GM18520 (cell line): ENCODE data around the gene PRKG1.
"Not testable (repeated sequence)": the region's sequence is repeated elsewhere in the genome, so short reads cannot be mapped to it uniquely, and the experiment has no call there.

Experiments used
- ATAC-seq: cut with Tn5 transposase; IDR thresholded peaks from one replicate; pipeline ENCODE4 v1.9.1; 2021; ENCODE audit not compliant: unreplicated experiment

Gene PRKG1

DNA sequence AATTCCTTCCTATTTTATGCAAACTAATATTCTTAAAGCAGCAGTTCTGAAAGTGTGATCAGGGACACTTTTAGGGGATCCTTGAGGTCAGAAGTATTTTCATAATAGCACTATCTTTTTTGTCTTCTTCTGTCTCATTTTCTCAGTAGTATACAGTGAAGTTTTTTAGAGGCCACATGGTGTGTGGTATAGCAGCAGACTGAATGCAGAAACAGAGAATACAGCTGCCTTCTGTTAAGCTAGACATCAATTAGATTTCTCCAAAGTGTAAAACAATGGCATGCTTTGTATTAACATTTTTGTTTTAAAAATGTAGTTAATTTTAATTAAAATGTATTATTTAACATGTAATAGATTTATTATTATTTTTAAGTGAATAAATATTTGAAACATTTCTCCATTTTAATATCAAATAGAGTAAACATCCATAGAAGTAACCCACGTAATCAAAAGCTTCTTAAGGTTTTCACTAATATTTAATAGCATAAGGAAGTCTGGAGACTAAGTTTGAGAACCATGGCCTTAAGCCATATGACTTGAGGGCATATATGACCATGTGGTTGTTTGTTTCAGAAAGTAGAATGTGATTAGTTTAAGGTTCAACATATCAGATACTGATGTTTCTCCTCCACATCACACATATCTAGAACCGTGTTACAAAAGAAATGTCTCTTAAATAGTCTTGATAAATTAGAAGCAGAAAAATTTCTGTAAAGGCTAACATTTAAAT lies 94.0 kb downstream of the PRKG1 start:
- ATAC-seq, result no peak

DNA sequence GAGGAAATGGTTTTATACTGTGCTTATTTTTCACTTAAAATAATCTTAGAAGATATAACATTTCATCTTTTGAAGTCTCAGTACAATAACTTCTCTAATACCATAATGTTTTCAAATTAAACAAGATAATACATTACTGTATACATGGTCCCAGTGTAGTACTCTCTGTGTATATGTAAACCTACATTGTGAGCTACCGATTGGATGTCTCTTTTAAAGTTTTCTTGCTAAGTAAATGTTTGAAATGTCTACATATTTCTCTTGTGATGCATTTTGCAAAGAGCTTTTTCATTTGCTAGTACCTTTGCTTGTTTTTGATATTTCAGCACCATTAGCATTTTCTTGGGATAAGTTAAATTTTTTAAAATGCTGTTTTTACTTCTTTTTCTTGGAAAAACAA lies 94.8 kb downstream of the PRKG1 start:
- ATAC-seq, result no peak

DNA sequence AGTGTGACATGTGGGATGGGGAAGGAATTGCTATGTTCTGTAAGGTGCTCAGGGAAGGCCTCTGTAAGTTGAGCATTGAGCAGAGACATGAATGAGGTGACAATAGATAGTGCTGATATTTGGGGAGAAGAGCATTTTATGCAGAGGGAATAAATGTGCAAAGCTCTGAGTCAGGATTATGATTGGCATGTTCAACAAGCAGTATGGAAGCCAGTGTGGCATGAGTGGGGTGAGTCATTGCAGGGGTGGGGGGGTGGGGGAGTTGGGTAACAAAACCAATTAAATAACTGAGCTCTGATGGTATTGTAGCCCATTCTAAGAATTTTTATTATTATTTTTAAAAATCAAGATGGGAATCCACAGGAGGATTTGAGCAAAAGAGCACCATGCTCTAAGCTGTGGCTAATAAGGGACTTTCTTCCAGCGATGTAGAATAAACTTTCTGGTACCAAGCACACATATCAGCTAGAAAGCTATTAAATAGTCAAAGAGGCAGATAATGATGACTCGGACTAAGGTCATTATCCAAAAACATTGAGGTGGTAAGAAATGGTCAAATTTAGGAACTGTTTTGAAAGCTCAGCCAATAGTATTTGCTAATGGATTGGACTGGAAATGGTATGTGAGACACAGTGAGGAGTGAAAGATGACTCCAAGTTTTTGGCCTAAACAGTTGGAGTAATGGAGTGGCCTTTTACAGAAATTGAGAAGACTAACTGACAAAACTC lies 96.4 kb downstream of the PRKG1 start:
- no peak for ATAC-seq

DNA sequence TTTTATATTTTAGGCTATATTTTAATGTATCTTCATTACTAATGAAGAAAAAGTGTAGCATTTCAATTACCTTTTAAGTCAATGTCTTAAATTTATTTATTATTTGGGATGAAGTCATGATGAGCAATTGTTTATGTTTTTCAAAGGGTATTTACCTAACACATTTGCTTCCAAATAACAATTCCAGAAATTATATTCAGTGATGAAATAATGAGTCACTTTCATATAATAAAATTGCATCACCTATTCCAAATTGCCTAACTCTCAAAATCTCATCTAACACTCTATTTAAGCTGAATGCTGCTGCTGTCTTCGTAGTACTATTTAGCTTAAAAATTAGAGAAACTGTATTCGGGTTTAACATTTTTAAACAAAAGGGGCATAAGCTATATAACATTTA lies 97.7 kb downstream of the PRKG1 start:
- no peak for ATAC-seq

DNA sequence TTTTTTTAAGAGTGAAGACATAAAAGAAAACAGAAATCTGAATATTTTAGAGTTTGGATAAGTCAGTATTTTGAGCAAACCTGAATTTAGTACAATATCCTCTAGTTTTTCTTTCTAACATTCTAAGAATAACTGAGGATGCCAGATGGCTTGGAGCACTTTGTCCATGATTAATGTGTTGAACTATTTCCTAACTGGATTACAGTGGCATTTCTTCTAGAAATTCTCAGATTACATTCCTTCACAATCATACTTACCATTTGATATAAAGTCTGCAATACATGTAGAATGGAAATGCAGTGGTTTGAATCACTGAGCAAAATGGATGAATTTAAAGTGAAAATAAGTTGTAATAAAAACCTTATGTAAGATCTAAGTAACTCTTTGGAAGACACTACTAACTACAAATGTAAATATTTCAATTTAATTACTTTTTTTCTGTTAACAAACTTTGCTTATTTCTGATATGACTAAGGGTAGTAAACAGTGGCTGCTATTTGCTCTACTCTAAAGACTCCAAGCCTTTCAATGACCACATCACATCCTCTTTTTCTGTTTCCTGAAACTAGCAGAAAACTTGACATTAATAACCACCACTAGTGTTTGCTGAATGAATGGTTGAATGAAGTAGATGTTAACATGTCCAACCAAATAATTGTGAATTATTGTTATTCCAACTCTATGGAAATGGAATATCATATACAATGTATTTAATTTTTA lies 102.8 kb downstream of the PRKG1 start:
- ATAC-seq, result no peak

DNA sequence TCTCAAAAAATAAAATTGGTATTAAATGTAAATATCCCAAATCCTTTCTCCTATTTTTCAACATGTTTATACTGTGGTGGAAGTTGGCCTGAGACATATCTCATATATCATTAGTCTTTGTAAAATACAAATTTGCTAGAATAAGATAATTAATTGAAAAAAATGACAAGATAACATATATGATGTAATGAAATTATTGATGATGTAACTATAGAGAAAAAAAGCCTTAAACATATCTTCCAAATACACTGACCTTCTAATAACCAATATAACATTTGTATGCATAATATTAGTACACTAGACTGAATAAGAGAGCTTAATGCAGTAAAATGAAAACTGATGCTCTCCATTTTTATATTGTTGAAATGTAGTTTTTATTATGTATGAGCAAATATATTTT lies 104.3 kb downstream of the PRKG1 start:
- no peak for ATAC-seq

DNA sequence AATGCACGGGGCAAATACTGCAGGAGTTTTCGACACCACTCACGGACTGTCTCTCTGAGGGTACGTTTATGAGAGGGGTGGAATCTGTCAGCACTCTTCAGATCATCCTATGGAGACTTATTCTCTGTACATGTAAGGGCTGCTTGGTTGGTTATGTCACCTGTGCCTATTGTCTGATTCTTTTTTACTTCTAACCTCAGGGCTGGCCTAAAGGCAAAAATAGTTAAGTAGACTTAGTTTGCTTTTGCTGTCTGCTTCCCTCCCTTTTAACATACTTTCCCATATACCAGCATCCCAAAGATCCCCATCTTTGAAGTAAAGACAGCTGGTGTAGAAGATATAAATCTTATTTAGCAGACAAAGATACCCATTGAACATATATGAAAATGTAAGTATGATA lies 105.9 kb downstream of the PRKG1 start:
- ATAC-seq, result no peak

DNA sequence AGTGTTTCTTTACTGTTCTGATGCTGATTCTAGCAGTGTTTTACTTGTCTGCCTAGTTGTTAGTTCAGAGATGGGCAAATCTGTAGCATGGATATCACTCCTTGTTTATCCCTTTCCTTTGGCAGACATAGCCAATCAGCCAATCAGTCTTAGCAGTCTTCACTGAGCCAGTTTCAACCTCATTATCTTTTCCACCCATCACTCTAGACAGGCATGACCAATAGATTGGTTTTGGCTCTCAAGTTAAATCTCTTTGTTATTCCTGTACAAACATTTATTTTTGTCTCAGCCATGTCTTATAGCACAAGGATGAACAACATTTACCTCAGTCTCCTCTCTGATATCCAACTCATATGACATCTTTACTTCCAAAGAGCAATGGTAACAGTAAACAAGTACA lies 109.5 kb downstream of the PRKG1 start:
- no peak for ATAC-seq

DNA sequence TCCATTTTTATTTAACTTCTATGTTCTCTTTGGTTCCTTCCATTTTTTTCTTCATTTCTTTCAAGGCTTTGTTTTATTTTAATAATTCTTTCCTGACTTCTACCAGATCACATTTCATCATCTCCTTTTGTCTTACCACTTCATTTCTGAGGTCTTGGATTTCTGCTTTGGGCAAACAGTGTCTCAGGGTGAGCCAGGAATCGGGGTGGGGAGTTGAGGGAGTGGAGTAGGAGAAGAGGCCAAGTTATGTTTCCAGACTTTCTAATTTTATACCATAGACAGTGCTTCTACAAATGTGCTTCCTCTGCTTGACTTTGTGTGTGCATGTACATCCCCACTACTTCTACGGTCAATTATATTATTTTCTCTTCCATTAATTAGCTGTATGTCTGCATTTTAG lies 112.1 kb downstream of the PRKG1 start:
- ATAC-seq, result no peak

DNA sequence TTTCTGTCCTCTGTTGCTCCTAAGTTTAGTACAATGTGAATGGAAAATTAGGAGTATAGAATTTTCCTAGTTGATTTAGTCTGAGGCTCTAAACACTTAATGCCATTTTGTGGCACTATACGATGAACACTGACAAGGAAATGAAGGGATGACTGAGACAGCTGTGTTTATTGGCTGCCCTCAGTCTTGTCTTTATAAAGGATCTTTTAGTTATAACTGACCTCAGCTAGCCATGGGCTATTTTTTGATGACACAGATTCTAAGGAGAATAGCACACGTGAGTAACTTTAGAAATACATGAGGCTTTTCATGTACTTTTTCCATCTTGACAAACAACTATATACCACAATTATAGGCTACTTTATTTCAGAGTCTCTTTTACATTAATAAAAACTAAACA lies 113.7 kb downstream of the PRKG1 start:
- ATAC-seq, result no peak

DNA sequence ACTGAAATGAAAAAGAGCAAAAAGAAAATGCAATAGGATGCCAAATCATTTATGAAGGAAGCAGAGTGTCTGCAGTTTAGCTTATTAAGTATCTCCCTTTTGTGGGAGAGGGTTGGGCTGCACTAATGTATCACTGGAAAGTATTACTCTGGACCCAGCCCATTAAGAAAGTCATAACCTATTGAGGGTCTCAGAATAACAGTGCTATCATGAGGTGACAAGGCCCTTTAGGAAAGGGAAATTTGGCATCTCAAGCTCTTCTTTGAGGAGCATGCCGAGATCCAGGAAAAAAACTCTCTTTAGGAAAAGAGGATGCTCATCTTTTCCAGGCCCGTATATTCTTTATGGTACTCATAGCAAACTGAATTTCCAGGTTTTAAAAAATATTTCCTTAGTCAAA lies 114.6 kb downstream of the PRKG1 start:
- no peak for ATAC-seq

DNA sequence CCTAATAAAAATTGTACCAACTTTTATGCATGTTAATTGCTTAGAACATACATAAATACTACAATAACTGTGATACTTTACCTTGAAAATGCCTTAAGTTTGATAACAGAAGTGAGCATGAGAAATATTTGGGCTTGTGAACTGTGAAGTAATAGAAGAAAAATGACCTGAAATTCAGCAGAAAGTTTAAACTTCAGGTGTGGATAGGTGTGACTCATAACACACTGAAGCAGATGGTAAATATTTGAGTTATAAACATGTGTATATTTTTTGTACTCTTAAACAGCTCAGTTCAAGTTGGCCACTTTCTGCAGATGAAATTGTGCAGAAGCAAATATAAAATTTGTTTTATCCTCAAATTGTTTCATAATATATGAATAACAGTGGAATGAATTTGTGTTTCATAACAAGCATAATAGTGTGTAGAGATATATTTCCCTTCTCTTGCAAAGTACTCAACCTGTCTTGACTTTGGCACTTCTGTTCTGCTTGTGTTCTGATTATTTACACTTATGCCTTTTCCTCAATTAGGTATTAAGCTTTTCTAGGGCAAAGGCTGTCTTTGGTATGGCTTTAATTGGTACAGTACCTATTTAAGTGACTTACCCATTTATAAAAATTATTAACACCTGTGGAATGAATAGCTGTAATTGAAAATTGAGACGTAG lies 122.4 kb downstream of the PRKG1 start:
- no peak for ATAC-seq

DNA sequence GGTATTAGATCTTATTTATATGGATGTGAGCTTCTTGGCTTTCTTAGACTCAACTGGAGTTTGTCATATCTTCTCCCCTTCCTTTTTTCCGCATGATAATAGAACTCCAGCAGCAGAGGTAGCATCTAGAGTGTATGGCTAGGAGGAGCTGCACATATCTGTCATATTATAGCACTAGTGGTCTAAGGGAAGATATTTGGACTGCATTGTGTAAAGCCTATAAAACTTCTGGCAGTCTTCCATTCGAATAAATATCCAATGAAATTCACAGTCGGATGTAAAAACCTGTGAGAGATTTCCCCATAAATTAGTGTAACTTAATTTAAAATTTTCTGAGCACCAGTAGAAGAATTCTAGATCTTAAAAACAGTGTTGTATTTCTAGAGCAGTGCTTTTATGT lies 123.9 kb downstream of the PRKG1 start:
- ATAC-seq, result no peak

DNA sequence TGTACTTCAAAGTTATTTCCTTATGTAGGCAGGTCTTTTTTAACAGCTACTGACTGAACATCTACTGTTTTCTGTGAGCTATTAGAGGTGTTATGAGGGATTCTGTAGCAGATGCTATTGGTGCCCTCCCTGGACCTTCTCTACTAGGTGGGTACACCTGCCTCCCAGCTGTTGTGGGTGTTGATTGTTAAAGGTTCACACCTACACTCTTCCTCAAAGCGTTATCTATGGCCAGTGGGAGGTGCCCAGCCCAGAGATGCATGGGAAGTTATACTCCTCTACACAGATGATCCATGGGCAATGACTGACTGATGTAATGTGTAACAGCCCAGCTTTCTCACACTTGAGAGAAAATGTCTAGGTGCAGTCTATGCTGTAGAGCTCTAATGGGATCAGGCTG lies 127.7 kb downstream of the PRKG1 start:
- ATAC-seq, result no peak

DNA sequence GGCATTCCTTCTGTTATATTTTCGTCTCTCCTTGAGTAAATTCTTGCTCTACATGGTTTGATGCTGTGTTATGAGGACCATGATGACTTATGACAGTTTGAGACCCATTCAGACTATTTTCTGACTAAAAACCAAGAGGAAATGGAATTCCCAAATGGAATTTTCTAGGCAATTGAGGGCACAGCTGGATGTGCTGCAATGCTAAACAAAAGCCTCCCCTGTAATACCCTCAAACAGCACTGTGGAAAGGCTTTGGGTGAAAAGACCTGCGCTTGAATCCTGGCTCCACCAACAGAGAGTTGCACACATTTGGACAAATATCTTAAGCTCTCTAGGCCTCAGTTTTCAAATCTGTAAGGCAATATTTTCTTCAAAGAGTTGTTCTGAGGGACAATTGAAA lies 129.1 kb downstream of the PRKG1 start:
- no peak for ATAC-seq

DNA sequence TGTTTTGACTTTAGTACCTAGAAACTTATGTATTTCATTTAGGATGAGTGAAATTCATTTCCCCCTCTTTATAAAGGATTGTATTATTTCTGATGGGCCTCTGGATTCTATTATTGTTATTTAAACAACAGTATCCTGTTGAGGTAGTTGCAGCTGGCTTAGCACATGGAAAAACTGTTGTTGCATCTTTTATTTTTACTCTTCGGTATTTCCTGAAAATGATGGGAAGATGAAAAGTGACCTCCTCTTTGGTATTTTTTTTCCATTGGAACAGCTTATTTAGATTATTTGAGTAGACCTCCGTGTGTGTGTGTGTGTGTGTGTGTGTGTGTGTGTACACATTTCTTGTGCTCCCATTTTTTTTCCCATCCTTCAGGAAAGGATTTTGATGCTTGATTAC lies 129.8 kb downstream of the PRKG1 start:
- no peak for ATAC-seq

DNA sequence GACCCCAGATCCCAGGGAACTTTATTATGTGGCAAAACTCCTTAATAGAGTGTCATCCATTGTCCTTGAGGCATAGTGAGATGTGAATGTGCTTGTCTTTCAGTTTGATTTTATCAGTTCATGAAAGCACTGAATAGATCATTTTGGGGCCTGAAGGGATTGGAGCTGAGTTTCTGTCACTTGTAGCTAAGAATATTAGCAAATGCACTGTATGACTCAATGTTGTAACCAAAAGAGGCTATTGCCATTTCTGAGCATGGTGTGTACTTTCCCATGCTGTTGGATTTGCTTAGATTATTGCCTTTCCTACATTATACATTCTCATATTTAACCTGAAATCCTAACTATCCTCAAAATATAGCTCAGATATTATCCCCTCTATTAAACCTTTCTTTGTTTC lies 130.4 kb downstream of the PRKG1 start:
- no peak for ATAC-seq

DNA sequence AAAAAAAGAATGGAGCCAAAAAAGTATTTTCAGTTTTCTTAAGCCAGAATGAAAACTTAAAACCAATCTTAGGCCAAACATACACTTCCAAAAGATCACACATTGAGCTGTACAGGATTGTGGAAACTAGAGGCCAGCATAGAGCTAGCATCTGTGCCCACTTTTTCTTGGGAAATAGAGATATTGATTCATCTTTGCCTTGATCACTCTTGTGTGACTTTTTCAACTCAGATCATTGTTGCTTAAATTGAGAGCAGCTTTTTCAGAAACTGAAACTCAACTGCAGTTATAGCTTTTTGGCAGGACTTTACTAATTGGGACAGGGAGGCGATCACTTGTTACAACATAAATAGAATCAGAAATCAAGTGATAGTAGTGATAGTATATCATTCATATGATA lies 132.2 kb downstream of the PRKG1 start:
- no peak for ATAC-seq

DNA sequence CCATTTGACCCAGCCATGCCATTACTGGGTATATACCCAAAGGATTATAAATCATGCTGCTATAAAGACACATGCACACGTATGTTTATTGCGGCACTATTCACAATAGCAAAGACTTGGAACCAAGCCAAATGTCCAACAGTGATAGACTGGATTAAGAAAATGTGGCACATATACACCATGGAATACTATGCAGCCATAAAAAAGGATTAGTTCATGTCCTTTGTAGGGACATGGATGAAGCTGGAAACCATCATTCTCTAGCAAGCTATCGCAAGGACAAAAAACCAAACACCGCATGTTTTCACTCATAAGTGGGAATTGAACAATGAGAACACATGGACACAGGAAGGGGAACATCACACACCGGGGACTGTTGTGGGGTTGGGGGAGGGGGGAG lies 138.7 kb downstream of the PRKG1 start:
- ATAC-seq, result not testable (repeated sequence)

DNA sequence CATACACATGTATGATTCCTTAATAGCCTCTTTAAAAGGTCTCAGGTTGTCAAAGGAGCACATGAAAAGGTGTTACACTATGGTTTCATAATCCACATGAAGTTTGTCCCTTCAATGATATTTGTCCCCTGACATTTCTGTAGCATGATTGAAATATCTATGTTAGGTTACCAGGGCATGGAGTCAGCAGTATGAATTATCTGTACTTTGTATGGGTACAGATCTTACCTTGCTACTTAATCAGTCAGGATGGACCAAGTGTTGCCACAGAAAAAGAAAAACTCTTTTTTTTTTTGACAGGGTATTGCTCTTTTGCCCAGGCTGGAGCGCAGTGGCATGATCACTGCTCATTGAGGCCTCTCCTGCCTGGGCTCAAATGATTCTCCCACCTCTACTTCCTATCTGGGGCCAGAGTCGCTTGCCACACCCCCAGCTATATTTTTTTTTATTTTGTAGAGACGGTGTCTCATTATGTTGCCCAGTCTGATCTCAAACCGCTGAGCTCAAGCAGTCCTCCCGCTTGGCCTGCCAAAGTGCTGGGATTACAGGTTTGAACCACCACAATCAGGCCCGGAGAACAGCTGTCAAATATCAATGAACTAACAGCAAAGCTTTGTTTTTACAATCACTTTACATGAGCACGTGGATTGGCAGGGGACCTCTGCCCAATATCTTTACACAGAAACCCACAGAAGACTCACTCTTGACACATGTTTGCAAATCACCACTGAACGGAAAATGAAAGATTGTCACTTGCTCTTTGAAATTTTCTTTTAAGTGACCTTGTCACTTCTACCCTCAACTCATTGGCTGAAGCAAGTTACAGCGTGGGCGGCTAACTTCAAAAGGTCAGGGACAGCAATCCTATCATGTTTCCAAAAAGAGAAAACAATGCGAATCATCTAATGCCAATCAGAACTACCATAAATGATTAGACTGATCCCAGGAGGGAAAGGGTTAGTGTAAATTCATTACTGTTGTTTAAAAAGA lies 140.2 kb downstream of the PRKG1 start:
- ATAC-seq, result no peak
